Lung (tissue), 16 donors: ENCODE measurements around the gene NOP56. TPM values are rescaled to one million over a fixed set of nuclear protein-coding genes. Genes with fewer than 3 reads are reported as not detected.

Source experiments
- ATAC-seq: fragments of 200-7000 bp; cut with Tn5 transposase; one replicate; pipeline ENCODE4 v1.9.1; 2020; ENCODE audit warnings: moderate number of reproducible peaks; ENCODE audit not compliant: insufficient read depth, low FRiP score
- DNase-seq, 3 donors: peaks; one replicate each; pipeline ENCODE4 v3.0.0-alpha.2; 2013 to 2017
- H3K27ac ChIP-seq, 2 donors: one replicate each; pipeline ENCODE4 v1.5.1; 2013; ENCODE audit warnings: mild to moderate bottlenecking in 2 of 2, moderate library complexity in 2 of 2, control low read depth in 1 of 2, inconsistent platforms in 1 of 2, low read depth in 1 of 2, low read length in 1 of 2
- H3K27me3 ChIP-seq, 3 donors: one replicate each; pipeline ENCODE4 v1.5.1; 2013; ENCODE audit warnings: low read length in 2 of 3; ENCODE audit not compliant: control insufficient read depth in 3 of 3, insufficient read depth in 3 of 3
- H3K36me3 ChIP-seq, 4 donors: one replicate each; pipeline ENCODE4 v1.5.1; 2013; ENCODE audit warnings: low read length in 4 of 4, mild to moderate bottlenecking in 1 of 4, moderate library complexity in 1 of 4; ENCODE audit not compliant: control insufficient read depth in 4 of 4, insufficient read depth in 4 of 4
- H3K4me1 ChIP-seq, 5 donors: one replicate each; pipeline ENCODE4 v1.5.1; 2013; ENCODE audit warnings: low read length in 5 of 5, mild to moderate bottlenecking in 2 of 5, moderate library complexity in 1 of 5; ENCODE audit not compliant: control insufficient read depth in 5 of 5, insufficient read depth in 5 of 5
- H3K4me3 ChIP-seq: one replicate; pipeline ENCODE4 v1.5.1; 2013; ENCODE audit warnings: mild to moderate bottlenecking, control low read depth, moderate library complexity
- H3K9ac ChIP-seq, 2 donors: one replicate each; pipeline ENCODE4 v1.5.1; 2013; ENCODE audit warnings: low read length in 2 of 2, control low read depth in 1 of 2; ENCODE audit not compliant: insufficient read depth in 1 of 2
- H3K9me3 ChIP-seq, 4 donors: one replicate each; pipeline ENCODE4 v1.5.1; 2013; ENCODE audit warnings: low read length in 3 of 4, mild to moderate bottlenecking in 1 of 4, moderate library complexity in 1 of 4; ENCODE audit not compliant: control insufficient read depth in 4 of 4, insufficient read depth in 3 of 4
- WGBS, 2 donors: extraction: QIAGEN DNeasy Blood & Tissue Kit; methylation state at CpG; one replicate each; pipeline ENCODE4 v1.1.7; 2013; 5-methylcytosine and 5-hydroxymethylcytosine counted together
- long read RNA-seq, 5 donors: transcript quantifications; one replicate each; lab custom pipeline, GENCODE V29; 2026
- polyA plus RNA-seq, 2 donors: library from polyadenylated mRNA; stranded (reverse); fragments of 200-250 nt; gene quantifications; one replicate each; pipeline ENCODE4 v1.2.1, GENCODE V29; 2013
- total RNA-seq, 2 donors: library from RNA; depleted of rRNA in 1 of 2; stranded (reverse); fragments of >200 nt in 1 of 2; gene quantifications; one replicate each; pipeline ENCODE4 v1.2.1, GENCODE V29; 2014 to 2021
- TF ChIP-seq, protein P1 (sequence below): IDR thresholded peaks from 2 replicates; pipeline ENCODE4 v1.5.1; 2012; ENCODE audit warnings: mild to moderate bottlenecking; ENCODE audit errors: control extremely low read depth, extremely low read depth
- donor health status: control.
- donor health status: control.
- donor health status: Bipolar disorder and iron deficiency.
- donor health status: healthy.
- donor health status: DM: yes; HTN: yes; CAD: no.

The NOP56 gene, protein sequence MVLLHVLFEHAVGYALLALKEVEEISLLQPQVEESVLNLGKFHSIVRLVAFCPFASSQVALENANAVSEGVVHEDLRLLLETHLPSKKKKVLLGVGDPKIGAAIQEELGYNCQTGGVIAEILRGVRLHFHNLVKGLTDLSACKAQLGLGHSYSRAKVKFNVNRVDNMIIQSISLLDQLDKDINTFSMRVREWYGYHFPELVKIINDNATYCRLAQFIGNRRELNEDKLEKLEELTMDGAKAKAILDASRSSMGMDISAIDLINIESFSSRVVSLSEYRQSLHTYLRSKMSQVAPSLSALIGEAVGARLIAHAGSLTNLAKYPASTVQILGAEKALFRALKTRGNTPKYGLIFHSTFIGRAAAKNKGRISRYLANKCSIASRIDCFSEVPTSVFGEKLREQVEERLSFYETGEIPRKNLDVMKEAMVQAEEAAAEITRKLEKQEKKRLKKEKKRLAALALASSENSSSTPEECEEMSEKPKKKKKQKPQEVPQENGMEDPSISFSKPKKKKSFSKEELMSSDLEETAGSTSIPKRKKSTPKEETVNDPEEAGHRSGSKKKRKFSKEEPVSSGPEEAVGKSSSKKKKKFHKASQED
- 100 to 1,000 TPM in 1 of 2 donors, 10 to 100 TPM in 1; 73.3 to 138 TPM for total RNA-seq
- 100 to 1,000 TPM; 109 to 114 TPM for polyA plus RNA-seq
- long read RNA-seq, donor 1, transcript NOP56-208 (2 exons, 735 nt), result major isoform, 55 of 197 reads
- long read RNA-seq, donor 1, transcript NOP56-219 (1 exons, 2,980 nt), result minor isoform, 33 of 197 reads
- long read RNA-seq, donor 1, transcript NOP56-205 (3 exons, 859 nt), result minor isoform, 8 of 197 reads
- long read RNA-seq, donor 1, transcript NOP56-201 (12 exons, 2,400 nt), result minor isoform, 12 of 197 reads
- long read RNA-seq, donor 1, partial matches to known transcripts, result 42 of 197 reads
- long read RNA-seq, donor 1, other reads (novel, unspliced or antisense), result 34 of 197 reads
- long read RNA-seq, donor 2, transcript NOP56-208 (2 exons, 735 nt), result major isoform, 42 of 67 reads
- long read RNA-seq, donor 2, transcript NOP56-219 (1 exons, 2,980 nt), result minor isoform, 16 of 67 reads
- long read RNA-seq, donor 2, partial matches to known transcripts, result 0 of 67 reads
- long read RNA-seq, donor 2, other reads (novel, unspliced or antisense), result 0 of 67 reads
- long read RNA-seq, donor 3, transcript NOP56-208 (2 exons, 735 nt), result major isoform, 42 of 94 reads
- long read RNA-seq, donor 3, transcript NOP56-219 (1 exons, 2,980 nt), result minor isoform, 28 of 94 reads
- long read RNA-seq, donor 3, partial matches to known transcripts, result 15 of 94 reads
- long read RNA-seq, donor 3, other reads (novel, unspliced or antisense), result 0 of 94 reads
- long read RNA-seq, donor 4, transcript NOP56-219 (1 exons, 2,980 nt), result minor isoform, 31 of 111 reads
- long read RNA-seq, donor 4, transcript NOP56-201 (12 exons, 2,400 nt), result minor isoform, 5 of 111 reads
- long read RNA-seq, donor 4, transcript NOP56-208 (2 exons, 735 nt), result major isoform, 59 of 111 reads
- long read RNA-seq, donor 4, partial matches to known transcripts, result 0 of 111 reads
- long read RNA-seq, donor 4, other reads (novel, unspliced or antisense), result 0 of 111 reads
- long read RNA-seq, donor 5, transcript NOP56-201 (12 exons, 2,400 nt), result minor isoform, 9 of 184 reads
- long read RNA-seq, donor 5, transcript NOP56-219 (1 exons, 2,980 nt), result minor isoform, 57 of 184 reads
- long read RNA-seq, donor 5, transcript NOP56-205 (3 exons, 859 nt), result minor isoform, 8 of 184 reads
- long read RNA-seq, donor 5, transcript NOP56-208 (2 exons, 735 nt), result major isoform, 69 of 184 reads
- long read RNA-seq, donor 5, partial matches to known transcripts, result 33 of 184 reads
- long read RNA-seq, donor 5, other reads (novel, unspliced or antisense), result 0 of 184 reads

DNA sequence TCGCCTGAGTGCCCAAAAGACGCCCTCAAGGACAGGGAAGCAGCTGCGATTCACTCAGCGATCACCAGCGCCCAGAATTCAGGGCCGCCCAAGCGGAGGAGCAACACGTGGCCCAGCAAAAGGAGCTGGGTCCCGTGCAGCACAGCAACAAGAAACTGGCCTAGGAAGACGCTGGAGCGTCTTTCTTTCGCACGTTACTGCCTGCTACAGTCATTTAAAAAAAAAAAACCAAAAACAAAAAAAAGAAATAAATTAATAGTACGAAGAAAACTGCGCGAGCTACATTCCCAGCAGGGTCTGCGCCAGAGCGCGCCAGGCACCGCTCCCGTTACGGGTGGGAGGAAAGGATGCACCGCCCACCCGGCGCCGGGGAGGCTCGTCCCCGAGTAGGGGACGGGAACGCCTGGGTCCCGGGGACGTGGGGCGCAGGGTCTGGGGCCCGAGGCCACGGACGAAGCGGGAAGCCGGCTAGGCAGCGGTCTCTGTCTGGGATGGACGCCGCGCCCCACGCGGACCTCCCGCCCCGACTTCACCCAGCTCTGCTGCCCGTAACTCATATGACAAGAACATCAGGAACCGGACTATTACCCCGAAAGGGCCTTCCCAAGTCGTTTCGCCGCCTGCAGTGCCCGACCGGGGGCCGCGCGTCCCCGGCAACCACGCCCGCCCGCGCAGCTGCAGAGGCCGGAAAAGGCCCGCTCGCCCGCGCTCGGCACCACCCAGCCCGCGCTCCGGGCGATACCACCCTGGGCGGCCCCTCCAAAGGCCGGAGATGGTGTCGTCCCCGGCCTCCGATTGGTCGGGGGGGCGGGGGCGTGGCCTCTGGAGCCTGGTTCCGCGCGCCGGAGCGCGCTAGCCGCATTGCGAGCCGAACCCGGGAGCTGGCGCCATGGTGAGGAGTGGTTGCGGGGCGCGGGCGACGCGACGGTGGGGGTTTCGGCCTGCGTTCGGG, at the start of gene NOP56:
TSS of gene NOP56 (plus strand) at position 861 of the 952 bp plus-strand sequence. CDS start at position 890, 29 bp downstream.
- TF ChIP-seq, protein P1, sequence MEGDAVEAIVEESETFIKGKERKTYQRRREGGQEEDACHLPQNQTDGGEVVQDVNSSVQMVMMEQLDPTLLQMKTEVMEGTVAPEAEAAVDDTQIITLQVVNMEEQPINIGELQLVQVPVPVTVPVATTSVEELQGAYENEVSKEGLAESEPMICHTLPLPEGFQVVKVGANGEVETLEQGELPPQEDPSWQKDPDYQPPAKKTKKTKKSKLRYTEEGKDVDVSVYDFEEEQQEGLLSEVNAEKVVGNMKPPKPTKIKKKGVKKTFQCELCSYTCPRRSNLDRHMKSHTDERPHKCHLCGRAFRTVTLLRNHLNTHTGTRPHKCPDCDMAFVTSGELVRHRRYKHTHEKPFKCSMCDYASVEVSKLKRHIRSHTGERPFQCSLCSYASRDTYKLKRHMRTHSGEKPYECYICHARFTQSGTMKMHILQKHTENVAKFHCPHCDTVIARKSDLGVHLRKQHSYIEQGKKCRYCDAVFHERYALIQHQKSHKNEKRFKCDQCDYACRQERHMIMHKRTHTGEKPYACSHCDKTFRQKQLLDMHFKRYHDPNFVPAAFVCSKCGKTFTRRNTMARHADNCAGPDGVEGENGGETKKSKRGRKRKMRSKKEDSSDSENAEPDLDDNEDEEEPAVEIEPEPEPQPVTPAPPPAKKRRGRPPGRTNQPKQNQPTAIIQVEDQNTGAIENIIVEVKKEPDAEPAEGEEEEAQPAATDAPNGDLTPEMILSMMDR, result no peak
- Histone ChIP-seq H3K27me3 (no peaks in the 10 kb centered on the region), H3K9me3 (no peaks in the 10 kb centered on the region), H3K27ac (peak within 1 kb of the TSS; percentile 92 to 95), H3K4me3 (peak within 1 kb of the TSS; percentile 92), H3K9ac (peak within 1 kb of the TSS; percentile 74 to 76), H3K4me1 (peaks cover 0 to 20% (median 3%) of the 10 kb centered on the region in 5 donors), H3K36me3 (peaks cover 14 to 37% (median 31%) of the 10 kb centered on the region in 4 donors)
- ATAC-seq, result peak; percentile 99
- DNase-seq, result peak; percentile 94 to 97 (median 96)
- WGBS, 2 donors, result 0% methylated on average over 92 to 101 of the region's 101 CpGs

DNA sequence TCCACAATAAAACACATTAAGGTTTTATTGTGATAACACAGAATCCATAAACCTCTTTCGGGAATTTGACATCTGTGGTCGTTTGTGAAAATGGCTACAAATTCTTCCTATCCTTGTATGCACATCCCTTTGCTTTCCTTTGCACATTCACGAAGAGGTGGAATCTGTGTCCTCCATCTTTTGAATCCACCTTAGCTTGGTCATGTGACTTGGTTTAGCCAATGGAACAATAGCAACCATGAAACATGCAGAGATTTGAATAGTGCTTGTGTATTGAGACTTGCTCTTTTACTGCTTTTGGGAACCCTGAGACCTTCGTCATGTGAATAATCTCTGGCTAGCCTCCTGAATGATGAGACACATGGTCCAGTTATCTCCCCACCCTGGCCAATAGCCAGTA, 49.7 kb upstream of the NOP56 start:
- H3K4me3 ChIP-seq, result no peak overlapping the region
- H3K27ac ChIP-seq, result no peak overlapping the region
- no peaks in the 10 kb centered on the region for H3K36me3 ChIP-seq
- H3K4me1 ChIP-seq, result no peaks in the 10 kb centered on the region
- peaks cover 0 to 11% (median 1%) of the 10 kb centered on the region in 4 donors for H3K9me3 ChIP-seq
- no peak for ATAC-seq
- no peak for DNase-seq
- no peaks in the 10 kb centered on the region for H3K27me3 ChIP-seq
- TF ChIP-seq, protein P1, result no peak
- H3K9ac ChIP-seq, result no peak overlapping the region
- 90 to 91% methylated on average over 4 of the region's 4 CpGs for WGBS, 2 donors
